ENCODE measurements around the gene LHX1. TPM values are rescaled to one million over a fixed set of nuclear protein-coding genes. Genes with fewer than 3 reads are reported as not detected.

The LHX1 gene
- total RNA-seq, 1 donor from 2014 or later, result not detected

DNA sequence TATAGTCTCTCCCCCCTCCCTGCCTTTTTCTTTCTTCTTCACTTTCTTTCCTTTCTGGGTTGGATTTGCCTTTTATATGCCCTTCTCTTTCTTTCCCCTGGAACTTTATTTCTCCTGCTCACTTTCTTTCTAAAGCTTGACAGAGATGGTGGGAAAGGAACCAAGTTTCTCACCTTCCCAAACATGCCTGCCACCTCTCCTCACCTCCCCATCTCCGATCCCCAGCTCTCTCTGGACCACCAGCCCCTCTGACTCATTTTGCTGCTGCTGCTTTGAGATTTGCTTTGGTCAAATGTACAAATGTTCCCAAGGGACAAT, 6.7 kb upstream of the LHX1 start:
- Mint-ChIP-seq H3K4me1 (ENCODE audit: low read depth) (peaks cover 21% of the 10 kb centered on the region), H3K9me3 (ENCODE audit: low read depth) (no peaks in the 10 kb centered on the region), H3K27me3 (ENCODE audit: low read depth) (peaks cover 71% of the 10 kb centered on the region), H3K27ac (ENCODE audit: unreplicated experiment) (no peak overlapping the region), H3K36me3 (ENCODE audit: low read depth) (no peaks in the 10 kb centered on the region), H3K4me3 (ENCODE audit: unreplicated experiment) (no peak overlapping the region)
- TF ChIP-seq, protein P1, sequence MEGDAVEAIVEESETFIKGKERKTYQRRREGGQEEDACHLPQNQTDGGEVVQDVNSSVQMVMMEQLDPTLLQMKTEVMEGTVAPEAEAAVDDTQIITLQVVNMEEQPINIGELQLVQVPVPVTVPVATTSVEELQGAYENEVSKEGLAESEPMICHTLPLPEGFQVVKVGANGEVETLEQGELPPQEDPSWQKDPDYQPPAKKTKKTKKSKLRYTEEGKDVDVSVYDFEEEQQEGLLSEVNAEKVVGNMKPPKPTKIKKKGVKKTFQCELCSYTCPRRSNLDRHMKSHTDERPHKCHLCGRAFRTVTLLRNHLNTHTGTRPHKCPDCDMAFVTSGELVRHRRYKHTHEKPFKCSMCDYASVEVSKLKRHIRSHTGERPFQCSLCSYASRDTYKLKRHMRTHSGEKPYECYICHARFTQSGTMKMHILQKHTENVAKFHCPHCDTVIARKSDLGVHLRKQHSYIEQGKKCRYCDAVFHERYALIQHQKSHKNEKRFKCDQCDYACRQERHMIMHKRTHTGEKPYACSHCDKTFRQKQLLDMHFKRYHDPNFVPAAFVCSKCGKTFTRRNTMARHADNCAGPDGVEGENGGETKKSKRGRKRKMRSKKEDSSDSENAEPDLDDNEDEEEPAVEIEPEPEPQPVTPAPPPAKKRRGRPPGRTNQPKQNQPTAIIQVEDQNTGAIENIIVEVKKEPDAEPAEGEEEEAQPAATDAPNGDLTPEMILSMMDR (IDR thresholded peaks at IDR 0.05), result no peak
- no peak for DNase-seq (ENCODE audit: low spot score)

DNA sequence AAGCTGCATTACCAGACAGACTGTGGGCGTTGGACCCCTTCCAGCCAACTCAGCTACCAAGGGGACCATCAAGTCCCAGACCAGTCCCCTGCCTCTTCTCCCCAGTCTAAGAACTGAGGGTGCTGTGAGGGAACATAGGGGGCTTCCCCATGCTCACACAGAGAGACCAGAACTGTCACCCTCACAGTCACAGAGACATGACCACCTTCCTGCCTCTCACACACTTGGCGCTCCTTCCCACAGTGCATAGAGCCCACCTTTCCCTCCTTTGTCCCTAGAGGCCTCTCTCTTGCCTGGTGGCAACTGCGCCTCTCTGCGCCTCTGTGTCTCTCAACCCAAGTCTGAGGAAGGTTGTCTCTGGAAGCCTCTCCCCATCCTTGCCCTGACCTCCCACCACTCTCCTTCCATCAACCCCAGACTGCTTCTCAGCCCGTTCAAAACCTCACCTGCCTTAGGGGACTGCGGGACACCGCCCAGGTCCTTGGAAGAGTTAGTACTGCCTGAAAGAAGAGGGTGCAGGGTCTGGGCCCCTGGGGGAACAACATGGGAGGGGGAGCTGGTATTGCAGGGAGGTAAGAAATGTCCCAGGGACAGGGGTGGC, 6.1 kb upstream of the LHX1 start:
- Mint-ChIP-seq H3K4me1 (ENCODE audit: low read depth) (peaks cover 26% of the 10 kb centered on the region), H3K36me3 (ENCODE audit: low read depth) (no peaks in the 10 kb centered on the region), H3K9me3 (ENCODE audit: low read depth) (no peaks in the 10 kb centered on the region), H3K27ac (ENCODE audit: unreplicated experiment) (no peak overlapping the region), H3K4me3 (ENCODE audit: unreplicated experiment) (no peak overlapping the region), H3K27me3 (ENCODE audit: low read depth) (peaks cover 78% of the 10 kb centered on the region)
- DNase-seq (ENCODE audit: low spot score), result no peak
- TF ChIP-seq, protein P1 (IDR thresholded peaks at IDR 0.05), result no peak

DNA sequence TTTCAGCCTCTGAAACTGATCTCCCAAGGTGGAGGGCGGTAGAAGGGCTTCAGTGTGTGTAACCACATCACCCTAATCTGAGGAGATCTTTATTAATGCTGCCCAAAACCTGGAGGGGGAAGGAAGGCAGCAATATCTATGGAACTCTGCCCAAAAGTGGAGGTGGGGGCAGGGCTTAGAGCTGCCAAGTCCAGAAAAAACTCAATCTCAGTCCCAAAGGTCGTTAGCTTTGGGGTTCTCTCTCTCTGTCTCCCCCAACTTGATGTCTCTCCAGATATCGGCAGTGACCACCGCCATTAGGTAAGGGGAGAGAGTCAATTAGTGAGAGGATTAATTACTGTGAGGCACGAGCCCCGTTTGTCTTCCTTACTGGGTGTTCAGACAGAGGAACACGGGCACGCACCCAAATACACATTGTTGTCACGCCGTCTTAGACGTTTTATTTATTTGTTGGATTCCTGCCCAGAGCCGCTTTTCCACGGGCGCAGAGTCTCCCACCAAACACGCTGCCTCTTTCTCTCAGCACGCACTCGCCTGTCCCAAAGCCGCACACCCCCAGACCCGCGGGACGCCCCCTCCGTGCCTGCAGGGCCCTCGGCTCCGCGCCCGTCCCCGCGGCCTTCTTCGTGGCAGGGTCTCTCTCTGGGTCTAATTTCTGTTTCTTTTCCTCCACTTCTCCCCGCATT, 5.4 kb upstream of the LHX1 start:
- H3K4me3 Mint-ChIP-seq (ENCODE audit: unreplicated experiment), result peak overlapping the region; percentile 50
- no peak for DNase-seq (ENCODE audit: low spot score)
- peaks cover 79% of the 10 kb centered on the region for H3K27me3 Mint-ChIP-seq (ENCODE audit: low read depth)
- no peak overlapping the region for H3K27ac Mint-ChIP-seq (ENCODE audit: unreplicated experiment)
- TF ChIP-seq, protein P1 (IDR thresholded peaks at IDR 0.05), result no peak
- peaks cover 28% of the 10 kb centered on the region for H3K4me1 Mint-ChIP-seq (ENCODE audit: low read depth)
- H3K36me3 Mint-ChIP-seq (ENCODE audit: low read depth), result no peaks in the 10 kb centered on the region
- H3K9me3 Mint-ChIP-seq (ENCODE audit: low read depth), result no peaks in the 10 kb centered on the region

DNA sequence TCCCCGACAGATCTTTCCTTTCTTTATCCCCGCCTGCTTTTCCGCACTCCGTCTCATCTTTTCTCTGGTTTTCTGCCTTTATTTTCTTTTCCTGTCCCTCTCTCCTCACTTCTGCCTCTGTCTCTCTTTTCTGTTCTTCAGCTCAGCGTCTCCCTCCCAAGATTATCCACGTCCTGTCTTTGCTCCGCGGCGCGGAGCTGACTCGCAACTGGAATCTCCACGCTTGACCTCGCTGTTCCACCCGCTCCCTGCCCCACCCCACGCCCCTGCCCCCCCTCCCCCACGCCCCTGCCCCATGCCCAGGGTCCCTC, 4.9 kb upstream of the LHX1 start:
- no peaks in the 10 kb centered on the region for H3K9me3 Mint-ChIP-seq (ENCODE audit: low read depth)
- H3K4me3 Mint-ChIP-seq (ENCODE audit: unreplicated experiment), result peak overlapping the region; percentile 50
- DNase-seq (ENCODE audit: low spot score), result no peak
- no peaks in the 10 kb centered on the region for H3K36me3 Mint-ChIP-seq (ENCODE audit: low read depth)
- H3K4me1 Mint-ChIP-seq (ENCODE audit: low read depth), result peaks cover 33% of the 10 kb centered on the region
- TF ChIP-seq, protein P1 (IDR thresholded peaks at IDR 0.05), result no peak
- peaks cover 83% of the 10 kb centered on the region for H3K27me3 Mint-ChIP-seq (ENCODE audit: low read depth)
- no peak overlapping the region for H3K27ac Mint-ChIP-seq (ENCODE audit: unreplicated experiment)

DNA sequence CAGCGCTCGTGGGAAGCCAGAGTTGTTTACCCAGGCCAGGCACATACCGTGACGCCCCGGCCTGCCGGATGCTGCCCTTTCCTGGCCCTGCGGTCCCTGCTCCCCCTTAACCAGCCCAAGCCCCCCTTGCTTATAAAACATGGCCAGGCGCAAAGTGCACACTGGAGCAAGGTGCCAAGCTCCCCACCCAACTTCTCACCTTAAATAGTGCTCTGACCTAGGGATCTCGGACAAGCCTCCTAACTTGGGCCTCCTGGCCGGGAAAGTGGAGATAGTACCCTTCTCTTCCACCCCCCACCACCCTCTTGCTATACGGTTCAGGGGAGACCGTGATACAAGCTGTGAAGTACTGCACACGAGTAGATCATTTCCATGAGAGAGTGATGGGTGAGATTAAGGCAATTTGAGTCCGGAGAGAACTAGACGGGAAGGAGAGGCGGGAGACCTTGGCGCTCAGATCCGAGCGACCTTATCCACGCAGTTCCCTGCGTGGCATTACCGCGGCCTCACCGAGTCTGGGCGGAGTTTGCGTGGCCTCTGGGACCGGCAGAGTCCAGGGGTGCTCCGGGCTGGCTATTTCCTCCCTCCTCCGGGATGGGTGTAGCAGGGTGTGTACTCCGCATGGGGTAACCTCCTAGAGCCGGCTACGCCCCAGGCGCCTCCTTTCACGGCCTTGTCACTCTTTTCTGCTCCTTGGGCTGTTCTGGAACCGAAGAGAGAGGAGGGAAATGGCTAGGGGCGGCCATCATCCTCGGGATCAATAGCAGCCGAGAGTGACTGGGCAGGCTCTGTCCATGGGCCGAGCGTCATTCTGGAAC, 4.4 kb upstream of the LHX1 start:
- TF ChIP-seq, protein P1 (IDR thresholded peaks at IDR 0.05), result no peak
- peaks cover 83% of the 10 kb centered on the region for H3K27me3 Mint-ChIP-seq (ENCODE audit: low read depth)
- no peak overlapping the region for H3K27ac Mint-ChIP-seq (ENCODE audit: unreplicated experiment)
- H3K4me1 Mint-ChIP-seq (ENCODE audit: low read depth), result peaks cover 37% of the 10 kb centered on the region
- H3K4me3 Mint-ChIP-seq (ENCODE audit: unreplicated experiment), result no peak overlapping the region
- DNase-seq (ENCODE audit: low spot score), result no peak
- H3K9me3 Mint-ChIP-seq (ENCODE audit: low read depth), result no peaks in the 10 kb centered on the region
- no peaks in the 10 kb centered on the region for H3K36me3 Mint-ChIP-seq (ENCODE audit: low read depth)

Data from chondrocyte (in vitro differentiated cells).